ENCODE measurements around the gene FGD4.
A peak's percentile ranks its signal among the peaks of the same experiment; 100 is the strongest.
"Not testable (repeated sequence)": the region's sequence is repeated elsewhere in the genome, so short reads cannot be mapped to it uniquely, and the experiment has no call there.

FGD4 gene

GRCh38 chr12:32509328-32510091 lies 110.2 kb downstream of the FGD4 start:
- Histone ChIP-seq H3K4me3 (ENCODE audit: low read depth in 1 of 2, low read length in 2 of 2) (no peak overlapping the region), H3K4me1 (ENCODE audit: control insufficient read depth in 1 of 2, insufficient read depth in 2 of 2, low read length in 2 of 2) (peaks cover 0 to 13% of the 10 kb centered on the region in 2 donors), H3K27ac (ENCODE audit: low read length) (no peak overlapping the region), H3K27me3 (ENCODE audit: low read depth, low read length) (no peaks in the 10 kb centered on the region), H3K36me3 (ENCODE audit: control insufficient read depth in 1 of 2, insufficient read depth in 2 of 2, low read length in 2 of 2) (no peaks in the 10 kb centered on the region), H3K9me3 (ENCODE audit: control insufficient read depth in 1 of 2, low read length in 2 of 2) (no peaks in the 10 kb centered on the region)

- H3K36me3 ChIP-seq (ENCODE audit: control insufficient read depth in 1 of 2, insufficient read depth in 2 of 2, low read length in 2 of 2); H3K4me1 ChIP-seq (ENCODE audit: control insufficient read depth in 1 of 2, insufficient read depth in 2 of 2, low read length in 2 of 2); H3K27ac ChIP-seq (ENCODE audit: low read length); H3K9me3 ChIP-seq (ENCODE audit: control insufficient read depth in 1 of 2, low read length in 2 of 2); H3K27me3 ChIP-seq (ENCODE audit: low read depth, low read length); H3K4me3 ChIP-seq (ENCODE audit: low read depth in 1 of 2, low read length in 2 of 2): not testable (repeated sequence)
Observed at GRCh38 chr12:32511976-32512375, 112.6 kb downstream of the FGD4 start.

GRCh38 chr12:32512379-32512778 lies 113.0 kb downstream of the FGD4 start:
- H3K27me3 ChIP-seq (ENCODE audit: low read depth, low read length) = no peaks in the 10 kb centered on the region
- H3K27ac ChIP-seq (ENCODE audit: low read length) = no peak overlapping the region
- peaks cover 0 to 6% of the 10 kb centered on the region in 2 donors for H3K4me1 ChIP-seq (ENCODE audit: control insufficient read depth in 1 of 2, insufficient read depth in 2 of 2, low read length in 2 of 2)
- no peaks in the 10 kb centered on the region for H3K36me3 ChIP-seq (ENCODE audit: control insufficient read depth in 1 of 2, insufficient read depth in 2 of 2, low read length in 2 of 2)
- no peaks in the 10 kb centered on the region for H3K9me3 ChIP-seq (ENCODE audit: control insufficient read depth in 1 of 2, low read length in 2 of 2)
- H3K4me3 ChIP-seq (ENCODE audit: low read depth in 1 of 2, low read length in 2 of 2) = no peak overlapping the region

DNA sequence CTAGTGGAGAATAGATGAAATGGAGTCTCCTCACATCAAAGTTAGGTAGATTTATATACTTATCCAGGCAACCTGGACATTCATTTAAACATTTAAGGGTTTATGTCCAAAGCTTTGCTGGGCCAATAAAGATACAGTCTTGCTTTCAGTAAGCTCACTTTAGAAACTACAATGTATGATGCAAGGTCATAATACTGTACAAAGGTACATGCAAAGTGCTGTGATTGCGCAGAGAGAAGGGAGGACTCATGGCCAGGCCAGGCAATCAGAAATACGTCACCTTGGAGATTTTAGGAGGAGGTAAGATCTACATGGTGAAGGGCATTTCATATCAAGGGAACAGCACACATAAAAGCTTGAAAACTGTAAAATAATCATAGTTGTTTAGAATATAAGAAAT lies 113.6 kb downstream of the FGD4 start:
- H3K9me3 ChIP-seq (ENCODE audit: control insufficient read depth in 1 of 2, low read length in 2 of 2) = no peaks in the 10 kb centered on the region
- no peak overlapping the region for H3K4me3 ChIP-seq (ENCODE audit: low read depth in 1 of 2, low read length in 2 of 2)
- no peaks in the 10 kb centered on the region for H3K36me3 ChIP-seq (ENCODE audit: control insufficient read depth in 1 of 2, insufficient read depth in 2 of 2, low read length in 2 of 2)
- H3K4me1 ChIP-seq (ENCODE audit: control insufficient read depth in 1 of 2, insufficient read depth in 2 of 2, low read length in 2 of 2) = peaks cover 0 to 6% of the 10 kb centered on the region in 2 donors
- no peaks in the 10 kb centered on the region for H3K27me3 ChIP-seq (ENCODE audit: low read depth, low read length)
- no peak overlapping the region for H3K27ac ChIP-seq (ENCODE audit: low read length)

DNA sequence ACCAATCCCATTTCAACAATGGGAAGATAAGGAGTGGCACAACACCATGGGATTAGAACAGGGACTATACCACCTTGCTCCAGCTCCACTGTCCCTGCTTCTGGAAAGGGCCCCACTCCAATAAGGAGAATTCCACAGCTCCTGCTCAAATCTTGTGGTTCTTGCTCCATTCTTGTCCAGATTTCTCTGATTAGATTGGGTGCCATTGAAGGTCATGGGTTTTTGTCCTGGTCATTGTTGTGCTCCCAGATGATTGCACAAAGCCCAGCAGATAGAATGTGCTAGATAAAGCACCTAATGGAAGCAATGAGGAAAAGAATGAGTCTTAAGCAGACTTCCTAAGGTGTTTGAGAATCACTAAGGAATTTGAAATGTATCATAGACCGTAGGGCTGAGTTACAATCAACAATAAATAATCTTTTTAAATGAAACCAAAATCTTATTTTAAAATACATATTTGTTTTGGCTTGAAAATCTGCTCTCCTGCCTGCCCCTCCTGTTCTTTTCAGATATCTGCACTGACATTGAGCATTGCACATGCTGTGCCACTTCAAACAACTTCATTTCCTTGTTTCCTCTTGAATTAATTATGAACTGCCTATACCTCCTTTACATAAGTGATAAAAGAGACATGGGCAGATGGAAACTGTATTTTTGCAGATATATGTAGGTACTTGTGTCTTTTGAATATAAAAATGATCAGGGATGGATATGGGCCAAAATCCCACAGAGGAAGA lies 115.9 kb downstream of the FGD4 start:
- no peaks in the 10 kb centered on the region for H3K9me3 ChIP-seq (ENCODE audit: control insufficient read depth in 1 of 2, low read length in 2 of 2)
- peaks cover 0 to 6% of the 10 kb centered on the region in 2 donors for H3K4me1 ChIP-seq (ENCODE audit: control insufficient read depth in 1 of 2, insufficient read depth in 2 of 2, low read length in 2 of 2)
- no peak overlapping the region for H3K27ac ChIP-seq (ENCODE audit: low read length)
- H3K27me3 ChIP-seq (ENCODE audit: low read depth, low read length) = no peaks in the 10 kb centered on the region
- H3K36me3 ChIP-seq (ENCODE audit: control insufficient read depth in 1 of 2, insufficient read depth in 2 of 2, low read length in 2 of 2) = no peaks in the 10 kb centered on the region
- no peak overlapping the region for H3K4me3 ChIP-seq (ENCODE audit: low read depth in 1 of 2, low read length in 2 of 2)

DNA sequence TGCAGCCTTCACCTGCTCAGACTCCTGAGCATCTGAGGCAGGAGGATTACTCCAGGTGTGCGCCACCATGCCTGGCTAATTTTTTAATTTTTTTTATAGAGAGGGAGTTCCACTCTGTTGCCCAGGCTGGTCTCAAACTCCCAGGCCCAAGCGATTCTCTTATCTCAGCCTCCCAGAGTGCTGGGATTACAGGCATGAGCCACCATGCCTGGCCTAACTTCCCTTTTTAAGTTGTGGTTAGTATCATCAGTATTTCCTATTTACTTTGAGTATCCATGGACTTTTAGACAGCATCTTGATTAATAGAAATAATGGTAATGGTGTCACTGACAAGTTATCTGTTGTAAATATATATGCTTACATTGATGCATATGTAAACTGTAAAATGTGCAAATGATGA lies 116.9 kb downstream of the FGD4 start:
- H3K36me3 ChIP-seq (ENCODE audit: control insufficient read depth in 1 of 2, insufficient read depth in 2 of 2, low read length in 2 of 2) = no peaks in the 10 kb centered on the region

GRCh38 chr12:32517966-32518365 lies 118.6 kb downstream of the FGD4 start:
- peaks cover 5 to 7% of the 10 kb centered on the region in 2 donors for H3K4me1 ChIP-seq (ENCODE audit: control insufficient read depth in 1 of 2, insufficient read depth in 2 of 2, low read length in 2 of 2)
- no peak overlapping the region for H3K4me3 ChIP-seq (ENCODE audit: low read depth in 1 of 2, low read length in 2 of 2)
- no peaks in the 10 kb centered on the region for H3K9me3 ChIP-seq (ENCODE audit: control insufficient read depth in 1 of 2, low read length in 2 of 2)
- H3K27me3 ChIP-seq (ENCODE audit: low read depth, low read length) = no peaks in the 10 kb centered on the region
- H3K36me3 ChIP-seq (ENCODE audit: control insufficient read depth in 1 of 2, insufficient read depth in 2 of 2, low read length in 2 of 2) = no peaks in the 10 kb centered on the region
- no peak overlapping the region for H3K27ac ChIP-seq (ENCODE audit: low read length)

More for the DNA sequence above, 116.9 kb downstream of the FGD4 start:
- no peaks in the 10 kb centered on the region for H3K9me3 ChIP-seq (ENCODE audit: control insufficient read depth in 1 of 2, low read length in 2 of 2)
- no peak overlapping the region for H3K4me3 ChIP-seq (ENCODE audit: low read depth in 1 of 2, low read length in 2 of 2)
- H3K4me1 ChIP-seq (ENCODE audit: control insufficient read depth in 1 of 2, insufficient read depth in 2 of 2, low read length in 2 of 2) = peaks cover 0 to 6% of the 10 kb centered on the region in 2 donors
- no peak overlapping the region for H3K27ac ChIP-seq (ENCODE audit: low read length)
- no peaks in the 10 kb centered on the region for H3K27me3 ChIP-seq (ENCODE audit: low read depth, low read length)

- Histone ChIP-seq H3K27me3 (ENCODE audit: low read depth, low read length) (no peaks in the 10 kb centered on the region), H3K4me1 (ENCODE audit: control insufficient read depth in 1 of 2, insufficient read depth in 2 of 2, low read length in 2 of 2) (peaks cover 4 to 5% of the 10 kb centered on the region in 2 donors), H3K9me3 (ENCODE audit: control insufficient read depth in 1 of 2, low read length in 2 of 2) (no peaks in the 10 kb centered on the region), H3K4me3 (ENCODE audit: low read depth in 1 of 2, low read length in 2 of 2) (no peak overlapping the region), H3K36me3 (ENCODE audit: control insufficient read depth in 1 of 2, insufficient read depth in 2 of 2, low read length in 2 of 2) (no peaks in the 10 kb centered on the region), H3K27ac (ENCODE audit: low read length) (no peak overlapping the region)
Observed at GRCh38 chr12:32519047-32519446, 119.7 kb downstream of the FGD4 start.

GRCh38 chr12:32522331-32523221 lies 123.2 kb downstream of the FGD4 start:
- H3K4me3 ChIP-seq (ENCODE audit: low read depth in 1 of 2, low read length in 2 of 2) = no peak overlapping the region
- H3K36me3 ChIP-seq (ENCODE audit: control insufficient read depth in 1 of 2, insufficient read depth in 2 of 2, low read length in 2 of 2) = no peaks in the 10 kb centered on the region
- peak overlapping the region; percentile 61 for H3K27ac ChIP-seq (ENCODE audit: low read length)
- no peaks in the 10 kb centered on the region for H3K9me3 ChIP-seq (ENCODE audit: control insufficient read depth in 1 of 2, low read length in 2 of 2)
- H3K27me3 ChIP-seq (ENCODE audit: low read depth, low read length) = no peaks in the 10 kb centered on the region
- H3K4me1 ChIP-seq (ENCODE audit: control insufficient read depth in 1 of 2, insufficient read depth in 2 of 2, low read length in 2 of 2) = peaks cover 4 to 5% of the 10 kb centered on the region in 2 donors

DNA sequence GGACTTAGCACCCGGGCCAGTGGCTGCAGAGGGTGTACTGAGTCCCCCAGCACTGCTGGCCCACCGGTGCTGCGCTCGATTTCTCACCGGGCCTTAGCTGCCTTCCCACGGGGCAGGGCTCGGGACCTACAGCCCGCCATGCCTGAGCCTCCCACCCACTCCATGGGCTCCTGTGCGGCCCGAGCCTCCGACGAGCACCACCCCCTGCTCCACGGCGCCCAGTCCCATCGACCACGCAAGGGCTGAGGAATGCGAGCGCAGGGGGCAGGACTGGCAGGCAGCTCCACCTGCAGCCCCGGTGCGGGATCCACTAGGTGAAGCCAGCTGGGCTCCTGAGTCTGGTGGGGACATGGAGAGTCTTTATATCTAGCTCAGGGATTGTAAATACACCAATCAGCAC lies 126.4 kb downstream of the FGD4 start:
- H3K36me3 ChIP-seq (ENCODE audit: control insufficient read depth in 1 of 2, insufficient read depth in 2 of 2, low read length in 2 of 2); H3K4me1 ChIP-seq (ENCODE audit: control insufficient read depth in 1 of 2, insufficient read depth in 2 of 2, low read length in 2 of 2); H3K4me3 ChIP-seq (ENCODE audit: low read depth in 1 of 2, low read length in 2 of 2); H3K9me3 ChIP-seq (ENCODE audit: control insufficient read depth in 1 of 2, low read length in 2 of 2); H3K27ac ChIP-seq (ENCODE audit: low read length); H3K27me3 ChIP-seq (ENCODE audit: low read depth, low read length): not testable (repeated sequence)

DNA sequence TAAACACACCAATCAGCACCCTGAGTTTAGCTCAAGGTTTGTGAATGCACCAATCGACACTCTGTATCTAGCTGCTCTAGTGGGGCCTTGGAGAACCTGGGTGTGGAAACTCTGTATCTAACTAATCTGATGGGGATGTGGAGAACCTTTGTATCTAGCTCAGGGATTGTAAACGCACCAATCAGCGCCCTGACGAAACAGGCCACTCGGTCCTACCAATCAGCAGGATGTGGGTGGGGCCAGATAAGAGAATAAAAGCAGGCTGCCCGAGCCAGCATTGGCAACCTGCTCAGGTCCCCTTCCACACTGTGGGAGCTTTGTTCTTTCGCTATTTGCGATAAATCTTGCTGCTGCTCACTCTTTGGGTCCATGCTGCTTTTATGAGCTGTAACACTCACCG lies 127.0 kb downstream of the FGD4 start:
- not testable (repeated sequence) for H3K9me3 ChIP-seq (ENCODE audit: control insufficient read depth in 1 of 2, low read length in 2 of 2); H3K4me3 ChIP-seq (ENCODE audit: low read depth in 1 of 2, low read length in 2 of 2); H3K27me3 ChIP-seq (ENCODE audit: low read depth, low read length); H3K4me1 ChIP-seq (ENCODE audit: control insufficient read depth in 1 of 2, insufficient read depth in 2 of 2, low read length in 2 of 2); H3K36me3 ChIP-seq (ENCODE audit: control insufficient read depth in 1 of 2, insufficient read depth in 2 of 2, low read length in 2 of 2); H3K27ac ChIP-seq (ENCODE audit: low read length)

All from muscle layer of duodenum (tissue), 2 donors.